HL-60 (cell line): ENCODE measurements around the gene FPR1.

ENCODE experiments used
- CTCF ChIP-seq: IDR thresholded peaks from one replicate; pipeline ENCODE4 v1.5.1; 2011; ENCODE audit warnings: low read length, control low read depth, inconsistent platforms; ENCODE audit not compliant: insufficient read depth
- GABPA ChIP-seq: IDR thresholded peaks from 2 replicates; pipeline ENCODE4 v1.6.1; 2012; ENCODE audit warnings: low read depth
- POLR2AphosphoS5 ChIP-seq: IDR thresholded peaks from 2 replicates; pipeline ENCODE4 v1.6.1; 2012; ENCODE audit warnings: low read depth
- REST ChIP-seq: IDR thresholded peaks from 2 replicates; pipeline ENCODE4 v1.6.1; 2012; ENCODE audit warnings: low read depth; ENCODE audit not compliant: insufficient replicate concordance
- SPI1 ChIP-seq: IDR thresholded peaks from 2 replicates; pipeline ENCODE4 v1.6.1; 2012; ENCODE audit warnings: low read depth, mild to moderate bottlenecking, borderline replicate concordance

- TF ChIP-seq CTCF (no peak), POLR2AphosphoS5 (no peak), SPI1 (no peak), REST (no peak), GABPA (no peak)
These were observed 14.8 kb upstream of the FPR1 start for GRCh38 chr19:51766461-51766860.
